ENCODE results near the gene CCDC187.

CCDC187 gene

DNA sequence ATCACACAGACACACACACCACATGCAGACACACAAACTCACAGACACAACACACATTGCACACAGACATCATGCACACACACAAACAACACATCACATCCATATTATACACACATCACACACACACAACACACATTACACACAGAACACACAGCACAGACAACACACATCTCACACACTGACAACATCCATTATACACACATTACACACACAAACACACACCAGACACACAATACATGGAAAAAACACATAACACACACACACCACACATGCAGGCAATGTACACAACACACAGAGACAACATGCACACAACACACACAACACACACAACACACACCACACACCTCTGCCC lies 4.8 kb upstream of the CCDC187 start:
- H3K36me3 Mint-ChIP-seq (ENCODE audit: low read depth) = no peaks in the 10 kb centered on the region
- H3K9me3 Mint-ChIP-seq = no peaks in the 10 kb centered on the region

DNA sequence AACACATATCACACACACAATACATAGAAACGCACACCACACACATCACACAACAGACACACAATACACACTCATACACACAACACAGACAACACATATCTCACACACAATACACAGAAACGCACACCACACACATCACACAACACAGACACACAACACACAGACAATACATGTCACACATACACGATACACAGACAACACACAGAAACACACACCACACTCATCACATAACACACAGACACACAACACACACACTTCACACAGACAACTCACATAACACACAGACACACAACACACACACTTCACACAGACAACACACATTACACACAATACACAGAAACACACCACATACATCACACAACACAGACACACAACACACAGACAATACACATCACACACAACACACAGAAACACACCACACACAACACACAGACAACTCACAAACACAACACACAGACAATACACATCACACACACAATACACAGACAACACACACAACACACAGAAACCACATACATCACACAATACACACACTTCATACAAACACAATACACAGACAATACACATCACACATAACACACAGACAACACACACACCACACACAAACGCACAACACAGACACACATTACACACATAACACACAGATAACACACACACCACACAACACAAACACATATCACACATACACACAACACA lies 4.3 kb upstream of the CCDC187 start:
- Mint-ChIP-seq H3K36me3 (ENCODE audit: low read depth) (no peaks in the 10 kb centered on the region), H3K4me3 (no peak overlapping the region), H3K27me3 (ENCODE audit: low read depth) (no peaks in the 10 kb centered on the region), H3K27ac (no peak overlapping the region), H3K9me3 (no peaks in the 10 kb centered on the region), H3K4me1 (ENCODE audit: low read depth) (no peaks in the 10 kb centered on the region)
- no peak for DNase-seq (ENCODE audit: low spot score)

More for the DNA sequence above, 4.8 kb upstream of the CCDC187 start:
- no peaks in the 10 kb centered on the region for H3K27me3 Mint-ChIP-seq (ENCODE audit: low read depth)
- DNase-seq (ENCODE audit: low spot score) = no peak
- H3K27ac Mint-ChIP-seq = no peak overlapping the region
- no peaks in the 10 kb centered on the region for H3K4me1 Mint-ChIP-seq (ENCODE audit: low read depth)
- no peak overlapping the region for H3K4me3 Mint-ChIP-seq

GRCh38 chr9:136307215-136307750 lies 3.4 kb upstream of the CCDC187 start:
- Mint-ChIP-seq H3K4me1 (ENCODE audit: low read depth) (no peaks in the 10 kb centered on the region), H3K27me3 (ENCODE audit: low read depth) (no peaks in the 10 kb centered on the region), H3K9me3 (no peaks in the 10 kb centered on the region), H3K4me3 (no peak overlapping the region), H3K27ac (no peak overlapping the region), H3K36me3 (ENCODE audit: low read depth) (no peaks in the 10 kb centered on the region)
- no peak for DNase-seq (ENCODE audit: low spot score)

GRCh38 chr9:136306211-136307208 lies 2.6 kb upstream of the CCDC187 start:
- Mint-ChIP-seq H3K4me1 (ENCODE audit: low read depth) (no peaks in the 10 kb centered on the region), H3K36me3 (ENCODE audit: low read depth) (no peaks in the 10 kb centered on the region), H3K9me3 (no peaks in the 10 kb centered on the region), H3K27me3 (ENCODE audit: low read depth) (no peaks in the 10 kb centered on the region), H3K4me3 (no peak overlapping the region), H3K27ac (no peak overlapping the region)
- no peak for DNase-seq (ENCODE audit: low spot score)

DNA sequence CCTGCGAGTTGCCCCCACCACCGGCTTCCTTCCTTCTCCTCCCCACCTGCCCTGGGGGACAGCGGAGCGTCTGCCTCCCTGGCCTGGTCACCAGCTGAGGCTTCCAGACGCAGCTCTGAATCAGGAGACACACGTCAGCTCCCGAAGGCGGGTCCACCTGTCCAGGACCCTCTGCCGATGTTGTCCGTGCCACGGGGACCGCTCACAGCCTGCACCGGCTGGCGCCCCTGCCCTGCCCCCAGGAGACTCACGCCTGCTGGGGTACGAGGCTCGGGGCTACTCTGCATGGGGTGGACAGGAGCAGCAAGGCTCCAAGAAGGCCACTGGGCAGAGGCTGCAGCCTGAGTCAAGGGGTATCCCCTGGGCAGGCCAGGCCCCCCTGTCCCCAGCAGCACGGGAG lies 1.9 kb upstream of the CCDC187 start:
- Mint-ChIP-seq H3K27me3 (ENCODE audit: low read depth) (no peaks in the 10 kb centered on the region), H3K4me1 (ENCODE audit: low read depth) (no peaks in the 10 kb centered on the region), H3K36me3 (ENCODE audit: low read depth) (no peaks in the 10 kb centered on the region), H3K9me3 (no peaks in the 10 kb centered on the region), H3K27ac (no peak overlapping the region), H3K4me3 (no peak overlapping the region)
- no peak for DNase-seq (ENCODE audit: low spot score)

DNA sequence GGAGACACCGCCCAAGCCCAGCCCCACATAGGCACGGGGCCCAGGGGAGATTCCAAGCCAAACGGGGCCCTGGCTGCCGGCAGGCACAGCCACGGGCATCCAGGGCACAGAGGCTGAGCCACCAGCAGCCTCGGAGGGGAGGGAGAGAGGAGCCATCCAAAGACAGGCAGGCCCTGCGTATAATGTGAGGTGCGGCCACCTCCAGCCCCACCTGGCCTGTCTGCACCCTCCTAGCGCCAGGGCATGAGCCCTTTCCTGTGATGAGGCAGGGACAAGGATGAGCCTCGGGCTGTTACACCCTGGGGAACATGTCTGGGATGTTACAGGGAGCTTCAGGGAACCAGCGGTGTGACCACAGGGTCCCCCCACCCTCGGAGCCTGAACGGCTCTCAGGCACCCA lies 1.1 kb upstream of the CCDC187 start:
- no peak for DNase-seq (ENCODE audit: low spot score)
- Mint-ChIP-seq H3K36me3 (ENCODE audit: low read depth) (no peaks in the 10 kb centered on the region), H3K4me1 (ENCODE audit: low read depth) (no peaks in the 10 kb centered on the region), H3K4me3 (no peak overlapping the region), H3K9me3 (no peaks in the 10 kb centered on the region), H3K27ac (no peak overlapping the region), H3K27me3 (ENCODE audit: low read depth) (no peaks in the 10 kb centered on the region)

DNA sequence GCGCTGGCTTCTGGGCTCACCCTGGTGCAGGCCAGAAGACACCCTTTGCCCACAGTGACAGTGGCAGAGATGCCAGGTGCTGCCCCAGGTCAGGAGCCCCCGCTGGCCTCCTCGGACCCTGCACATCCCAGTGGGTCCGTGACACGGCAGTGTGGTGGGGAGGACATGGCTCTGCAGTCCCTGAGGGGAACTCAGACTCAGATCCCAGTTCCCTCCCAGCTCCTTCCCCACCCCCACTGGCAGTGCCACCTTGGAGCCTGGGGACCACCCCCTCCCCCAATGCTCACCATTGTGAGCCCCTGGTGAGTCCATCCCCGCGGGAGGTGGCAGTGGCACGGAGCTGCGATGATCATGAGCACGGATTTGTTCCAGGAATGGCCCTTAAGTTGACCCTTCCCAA lies 562 bp upstream of the CCDC187 start:
- Mint-ChIP-seq H3K27ac (no peak overlapping the region), H3K4me3 (no peak overlapping the region), H3K4me1 (ENCODE audit: low read depth) (no peaks in the 10 kb centered on the region), H3K36me3 (ENCODE audit: low read depth) (no peaks in the 10 kb centered on the region), H3K27me3 (ENCODE audit: low read depth) (no peaks in the 10 kb centered on the region), H3K9me3 (no peaks in the 10 kb centered on the region)
- no peak for DNase-seq (ENCODE audit: low spot score)

- no peak for DNase-seq (ENCODE audit: low spot score)
- H3K9me3 Mint-ChIP-seq = no peaks in the 10 kb centered on the region
- no peak overlapping the region for H3K4me3 Mint-ChIP-seq
- no peaks in the 10 kb centered on the region for H3K4me1 Mint-ChIP-seq (ENCODE audit: low read depth)
- H3K36me3 Mint-ChIP-seq (ENCODE audit: low read depth) = no peaks in the 10 kb centered on the region
- no peaks in the 10 kb centered on the region for H3K27me3 Mint-ChIP-seq (ENCODE audit: low read depth)
- H3K27ac Mint-ChIP-seq = no peak overlapping the region
Observed at GRCh38 chr9:136303066-136303824, 649 bp downstream of the CCDC187 start.

DNA sequence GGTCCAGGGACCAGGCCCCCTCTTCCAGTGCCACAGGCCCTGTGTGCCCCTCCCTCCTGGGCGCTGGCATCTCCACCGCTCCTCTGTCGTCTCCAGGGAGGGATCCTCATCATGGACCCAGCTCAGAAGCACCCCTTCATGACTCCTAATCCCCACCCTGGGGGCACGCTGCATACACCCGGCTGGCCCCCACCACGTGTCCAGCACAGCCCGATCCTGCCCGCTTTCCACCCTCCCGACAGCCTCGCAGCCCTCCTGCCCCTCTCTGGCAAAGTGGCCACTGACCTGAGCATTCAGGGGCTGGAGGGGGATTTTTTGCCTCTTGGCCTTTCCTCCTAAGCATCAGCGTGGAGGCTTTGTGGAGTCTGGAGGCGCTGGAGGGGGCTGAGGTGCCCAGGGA lies 1.4 kb downstream of the CCDC187 start:
- Mint-ChIP-seq H3K4me3 (no peak overlapping the region), H3K36me3 (ENCODE audit: low read depth) (no peaks in the 10 kb centered on the region), H3K9me3 (no peaks in the 10 kb centered on the region), H3K4me1 (ENCODE audit: low read depth) (no peaks in the 10 kb centered on the region), H3K27me3 (ENCODE audit: low read depth) (no peaks in the 10 kb centered on the region), H3K27ac (no peak overlapping the region)
- DNase-seq (ENCODE audit: low spot score) = no peak

GRCh38 chr9:136300866-136301265 lies 3.0 kb downstream of the CCDC187 start:
- Mint-ChIP-seq H3K36me3 (ENCODE audit: low read depth) (no peaks in the 10 kb centered on the region), H3K27me3 (ENCODE audit: low read depth) (no peaks in the 10 kb centered on the region), H3K27ac (no peak overlapping the region), H3K4me1 (ENCODE audit: low read depth) (no peaks in the 10 kb centered on the region), H3K4me3 (no peak overlapping the region), H3K9me3 (no peaks in the 10 kb centered on the region)
- no peak for DNase-seq (ENCODE audit: low spot score)

GRCh38 chr9:136300016-136300545 lies 3.8 kb downstream of the CCDC187 start:
- no peak for DNase-seq (ENCODE audit: low spot score)
- H3K9me3 Mint-ChIP-seq = no peaks in the 10 kb centered on the region
- H3K4me3 Mint-ChIP-seq = no peak overlapping the region
- H3K27ac Mint-ChIP-seq = no peak overlapping the region
- H3K4me1 Mint-ChIP-seq (ENCODE audit: low read depth) = no peaks in the 10 kb centered on the region
- H3K27me3 Mint-ChIP-seq (ENCODE audit: low read depth) = no peaks in the 10 kb centered on the region
- H3K36me3 Mint-ChIP-seq (ENCODE audit: low read depth) = no peaks in the 10 kb centered on the region

- Mint-ChIP-seq H3K27ac (no peak overlapping the region), H3K4me1 (ENCODE audit: low read depth) (no peaks in the 10 kb centered on the region), H3K9me3 (no peaks in the 10 kb centered on the region), H3K36me3 (ENCODE audit: low read depth) (no peaks in the 10 kb centered on the region), H3K27me3 (ENCODE audit: low read depth) (no peaks in the 10 kb centered on the region), H3K4me3 (no peak overlapping the region)
- DNase-seq (ENCODE audit: low spot score) = no peak
Observed at GRCh38 chr9:136299541-136299940, 4.4 kb downstream of the CCDC187 start.

- Mint-ChIP-seq H3K36me3 (ENCODE audit: low read depth) (no peaks in the 10 kb centered on the region), H3K4me3 (no peak overlapping the region), H3K4me1 (ENCODE audit: low read depth) (no peaks in the 10 kb centered on the region), H3K27me3 (ENCODE audit: low read depth) (no peaks in the 10 kb centered on the region), H3K27ac (no peak overlapping the region), H3K9me3 (no peaks in the 10 kb centered on the region)
- no peak for DNase-seq (ENCODE audit: low spot score)
Observed at GRCh38 chr9:136299116-136299515, 4.8 kb downstream of the CCDC187 start.
